Urinary bladder (tissue), 4 donors: ENCODE data around the gene CPNE7. TPM values are rescaled to one million over a fixed set of nuclear protein-coding genes. Genes with fewer than 3 reads are reported as not detected.
"Not testable (repeated sequence)": the region's sequence is repeated elsewhere in the genome, so short reads cannot be mapped to it uniquely, and the experiment has no call there.

ENCODE experiments used
- DNase-seq: peaks from one replicate; pipeline ENCODE4 v3.0.0-alpha.2; 2015; ENCODE audit errors: extremely low spot score
- H3K27ac ChIP-seq: one replicate; pipeline ENCODE4 v1.5.1; 2013; ENCODE audit warnings: low read depth, mild to moderate bottlenecking, moderate library complexity
- H3K36me3 ChIP-seq: one replicate; pipeline ENCODE4 v1.6.1; 2013; ENCODE audit warnings: mild to moderate bottlenecking, moderate library complexity; ENCODE audit not compliant: insufficient read depth
- H3K4me1 ChIP-seq: one replicate; pipeline ENCODE4 v1.6.1; 2013; ENCODE audit warnings: mild to moderate bottlenecking, moderate library complexity; ENCODE audit not compliant: insufficient read depth
- H3K4me3 ChIP-seq: one replicate; pipeline ENCODE4 v1.5.1; 2013; ENCODE audit warnings: low read depth, low read length
- WGBS: extraction: QIAGEN DNeasy Blood & Tissue Kit; methylation state at CpG from one replicate; pipeline ENCODE4 v1.1.7; 2013; 5-methylcytosine and 5-hydroxymethylcytosine counted together
- polyA plus RNA-seq: library from polyadenylated mRNA; stranded (reverse); fragments of 200-250 nt; gene quantifications from one replicate; pipeline ENCODE4 v1.2.3, GENCODE V29; 2013
- total RNA-seq: library from RNA; depleted of rRNA; stranded (reverse); fragments of >200 nt; gene quantifications from one replicate; pipeline ENCODE4 v1.2.3, GENCODE V29; 2014
- donor health status: healthy with polysubstance abuse.
- donor health status: healthy.

CPNE7 gene
- total and polyA plus RNA-seq, 2 donors: 1.8 TPM; not detected in 1

DNA sequence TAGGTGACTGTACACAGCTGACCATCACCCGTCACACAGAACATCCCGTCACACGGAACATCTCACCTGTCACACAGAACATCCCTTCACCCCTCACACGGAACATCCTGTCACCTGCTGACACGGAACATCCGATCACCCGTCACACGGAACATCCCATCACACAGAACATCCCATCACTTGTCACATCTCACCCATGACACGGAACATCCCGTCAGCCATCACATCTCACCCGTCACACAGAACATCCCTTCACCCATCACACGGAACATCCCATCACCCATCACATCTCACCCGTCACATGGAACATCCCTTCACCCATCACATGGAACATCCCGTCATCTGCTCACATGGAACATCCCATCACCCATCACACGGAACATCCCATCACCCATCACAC is 3.8 kb downstream of the CPNE7 start:
- no peaks in the 10 kb centered on the region for H3K36me3 ChIP-seq
- H3K4me3 ChIP-seq: no peak overlapping the region
- no peak for DNase-seq
- WGBS: 93% methylated on average over 15 of the region's 15 CpGs
- H3K4me1 ChIP-seq: peaks cover 3% of the 10 kb centered on the region
- no peak overlapping the region for H3K27ac ChIP-seq

DNA sequence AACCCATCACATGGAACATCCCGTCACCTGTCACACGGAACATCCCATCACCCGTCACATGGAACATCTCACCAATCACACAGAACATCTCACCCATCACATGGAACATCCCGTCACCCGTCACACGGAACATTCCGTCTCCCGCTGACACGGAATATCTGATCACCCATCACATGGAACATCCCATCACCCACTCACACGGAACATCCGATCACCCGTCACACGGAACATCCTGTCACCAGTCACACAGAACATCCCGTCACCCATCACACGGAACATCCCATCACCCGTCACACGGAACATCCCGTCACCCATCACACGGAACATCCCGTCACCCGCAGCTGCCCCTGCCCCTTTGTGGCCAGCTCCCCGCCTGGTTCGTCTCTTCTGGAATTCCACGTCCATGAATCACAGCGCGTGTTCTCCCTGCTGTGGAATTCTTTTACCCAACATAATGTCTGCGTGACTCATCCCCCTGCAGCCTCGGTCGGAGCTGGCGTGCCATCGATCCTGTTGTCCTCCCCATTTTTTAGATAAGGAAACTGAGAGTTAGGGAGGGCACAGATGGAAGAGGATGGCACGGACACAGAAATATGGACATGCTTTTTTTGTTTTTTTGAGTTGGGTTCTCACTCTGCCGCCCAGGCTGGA is 5.6 kb downstream of the CPNE7 start:
- WGBS: 88% methylated on average over 33 of the region's 33 CpGs

GRCh38 chr16:89581861-89582563 is 6.5 kb downstream of the CPNE7 start:
- DNase-seq: no peak
- no peaks in the 10 kb centered on the region for H3K4me1 ChIP-seq
- no peaks in the 10 kb centered on the region for H3K36me3 ChIP-seq
- no peak overlapping the region for H3K4me3 ChIP-seq
- 53% methylated on average over 15 of the region's 15 CpGs for WGBS
- H3K27ac ChIP-seq: no peak overlapping the region

More for the DNA sequence above, 5.6 kb downstream of the CPNE7 start:
- no peaks in the 10 kb centered on the region for H3K36me3 ChIP-seq
- H3K4me3 ChIP-seq: no peak overlapping the region
- H3K27ac ChIP-seq: no peak overlapping the region
- DNase-seq: no peak
- no peaks in the 10 kb centered on the region for H3K4me1 ChIP-seq

DNA sequence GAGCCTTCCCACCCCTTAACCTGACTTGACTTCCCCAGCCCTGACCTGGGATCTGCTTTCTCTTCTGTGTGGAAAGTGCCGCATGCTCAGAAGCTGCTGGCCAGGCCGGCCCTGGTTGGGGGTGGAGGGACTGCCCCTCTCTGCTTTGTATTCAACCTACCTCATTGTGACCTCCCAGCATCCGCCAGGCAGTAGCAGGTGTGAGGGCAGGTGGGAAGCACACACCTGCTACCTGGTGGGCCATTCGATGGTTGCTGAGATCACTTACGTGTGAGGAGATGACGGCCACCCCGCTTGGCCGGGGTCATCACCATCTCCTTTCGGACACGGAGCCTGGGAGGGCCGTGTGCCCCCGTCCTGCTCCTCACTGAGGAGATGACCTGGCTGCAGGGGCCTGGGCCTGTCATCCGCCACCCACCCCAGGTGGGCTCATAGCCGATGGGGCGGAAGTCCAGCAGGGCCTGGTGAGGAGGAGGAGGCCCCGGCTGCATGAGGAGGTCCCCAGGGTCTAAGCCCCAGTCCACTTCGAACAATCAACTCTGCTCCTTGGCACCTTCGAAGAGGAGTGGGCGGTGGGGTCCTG is 7.1 kb downstream of the CPNE7 start:
- Histone ChIP-seq H3K4me3 (no peak overlapping the region), H3K4me1 (no peaks in the 10 kb centered on the region), H3K36me3 (no peaks in the 10 kb centered on the region), H3K27ac (no peak overlapping the region)
- 92% methylated on average over 19 of the region's 19 CpGs for WGBS
- no peak for DNase-seq

DNA sequence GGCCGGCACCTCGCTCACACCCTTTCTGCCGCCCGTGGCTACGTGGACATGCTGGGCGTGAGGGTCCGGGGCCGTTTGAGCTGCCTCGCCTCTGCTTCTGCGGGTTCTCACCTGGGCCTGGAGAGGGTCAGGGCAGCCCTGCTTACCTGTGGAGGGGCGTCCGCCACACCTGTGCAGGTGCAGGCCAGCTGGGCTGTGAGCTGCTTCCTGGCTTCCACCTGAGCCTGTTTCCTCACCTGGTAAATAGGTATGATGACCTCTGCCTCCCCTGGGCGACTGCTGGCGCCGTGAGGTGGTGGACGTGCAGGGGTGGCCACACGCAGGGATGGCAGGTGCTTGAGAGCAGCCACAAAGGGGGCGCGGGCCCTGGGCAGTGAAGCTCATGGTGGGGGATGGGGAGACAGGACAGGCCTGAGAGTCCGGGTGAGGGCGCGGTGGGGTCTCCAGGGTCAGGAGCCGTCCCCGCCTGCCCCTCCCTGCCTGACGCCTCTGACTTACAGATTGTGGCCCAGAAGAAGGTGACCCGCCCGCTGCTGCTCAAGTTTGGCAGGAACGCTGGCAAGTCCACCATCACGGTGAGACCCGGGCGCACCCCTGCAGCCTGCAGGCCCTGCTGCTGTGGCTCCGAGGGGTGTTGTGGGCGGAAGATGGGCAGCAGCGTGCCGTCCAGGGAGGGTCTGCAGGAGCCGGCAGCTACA is 7.8 kb downstream of the CPNE7 start:
- H3K4me1 ChIP-seq: no peaks in the 10 kb centered on the region
- WGBS: 92% methylated on average over 36 of the region's 36 CpGs
- DNase-seq: no peak
- H3K27ac ChIP-seq: no peak overlapping the region
- H3K36me3 ChIP-seq: no peaks in the 10 kb centered on the region
- H3K4me3 ChIP-seq: no peak overlapping the region

DNA sequence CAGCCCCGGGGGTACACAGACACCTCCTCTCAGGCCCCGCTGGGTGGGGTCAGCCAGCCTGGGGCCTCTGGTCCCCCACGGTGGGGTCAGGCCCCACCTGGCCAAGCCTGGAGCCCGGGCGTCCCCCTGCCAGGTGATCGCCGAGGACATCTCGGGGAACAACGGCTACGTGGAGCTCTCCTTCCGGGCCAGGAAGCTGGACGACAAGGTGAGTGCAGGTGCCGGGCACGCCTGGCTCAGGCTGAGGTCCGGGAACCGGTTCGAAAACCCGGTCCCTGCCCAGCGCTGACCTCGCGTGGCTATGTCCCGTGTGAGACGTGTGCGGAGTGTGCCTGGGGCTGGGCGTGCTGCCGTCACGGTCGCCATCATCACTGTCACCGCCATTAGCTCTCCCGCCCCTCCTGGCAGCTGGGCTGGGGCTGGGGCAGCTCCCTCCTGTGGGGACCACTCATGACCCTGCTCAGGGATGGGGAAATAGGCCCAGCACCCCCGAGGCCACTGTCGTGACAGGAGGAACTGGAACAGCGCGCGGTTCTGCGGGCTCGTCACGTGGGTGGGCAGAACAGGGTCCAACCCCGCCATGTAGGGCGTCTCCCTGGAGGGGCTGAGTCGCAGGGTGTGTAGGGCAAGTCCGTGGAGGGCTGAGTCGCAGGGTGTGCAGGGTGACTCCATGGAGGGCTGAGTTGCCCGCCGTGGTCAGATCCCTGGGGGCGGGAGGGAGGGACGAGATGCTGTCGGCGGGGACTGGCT is 8.5 kb downstream of the CPNE7 start:
- DNase-seq: no peak
- no peak overlapping the region for H3K4me3 ChIP-seq
- no peaks in the 10 kb centered on the region for H3K4me1 ChIP-seq
- no peak overlapping the region for H3K27ac ChIP-seq
- WGBS: 90% methylated on average over 49 of the region's 49 CpGs
- H3K36me3 ChIP-seq: no peaks in the 10 kb centered on the region

DNA sequence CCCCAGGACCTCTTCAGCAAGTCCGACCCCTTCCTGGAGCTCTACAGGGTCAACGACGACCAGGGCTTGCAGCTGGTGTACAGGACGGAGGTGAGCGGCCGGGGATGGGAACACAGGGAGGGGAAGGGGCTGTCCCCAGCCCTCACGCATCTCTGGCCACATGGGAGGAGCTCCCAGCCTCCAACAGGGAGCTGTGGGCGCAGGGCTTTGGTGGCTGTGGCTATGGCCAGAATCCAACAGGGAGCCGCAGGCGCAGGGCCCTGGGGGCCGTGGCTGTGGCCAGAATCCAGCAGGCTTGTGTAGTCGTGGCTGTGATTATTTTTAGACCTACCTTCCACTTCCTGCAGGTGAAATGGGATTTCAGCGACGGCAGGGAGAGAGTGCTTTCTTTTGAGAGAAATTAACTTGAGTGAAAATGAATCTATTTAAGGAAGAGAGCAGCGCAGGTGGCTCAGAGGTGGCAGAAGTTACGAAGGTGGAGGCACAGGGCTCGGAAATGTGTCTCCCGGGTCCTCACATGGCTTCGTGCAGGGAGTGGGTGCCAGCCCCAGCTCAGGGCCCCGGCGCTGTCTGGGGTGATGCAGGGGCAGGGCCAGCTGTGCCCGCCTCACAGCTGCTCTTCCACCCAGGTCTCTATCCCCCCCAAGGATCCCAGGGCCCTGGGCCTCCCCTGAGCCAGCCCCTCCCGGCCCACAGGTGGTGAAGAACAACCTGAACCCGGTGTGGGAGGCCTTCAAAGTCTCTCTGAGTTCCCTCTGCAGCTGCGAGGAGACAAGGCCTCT is 9.4 kb downstream of the CPNE7 start:
- Histone ChIP-seq H3K4me1 (no peaks in the 10 kb centered on the region), H3K4me3 (no peak overlapping the region), H3K27ac (no peak overlapping the region), H3K36me3 (no peaks in the 10 kb centered on the region)
- 64% methylated on average over 25 of the region's 25 CpGs for WGBS
- no peak for DNase-seq

DNA sequence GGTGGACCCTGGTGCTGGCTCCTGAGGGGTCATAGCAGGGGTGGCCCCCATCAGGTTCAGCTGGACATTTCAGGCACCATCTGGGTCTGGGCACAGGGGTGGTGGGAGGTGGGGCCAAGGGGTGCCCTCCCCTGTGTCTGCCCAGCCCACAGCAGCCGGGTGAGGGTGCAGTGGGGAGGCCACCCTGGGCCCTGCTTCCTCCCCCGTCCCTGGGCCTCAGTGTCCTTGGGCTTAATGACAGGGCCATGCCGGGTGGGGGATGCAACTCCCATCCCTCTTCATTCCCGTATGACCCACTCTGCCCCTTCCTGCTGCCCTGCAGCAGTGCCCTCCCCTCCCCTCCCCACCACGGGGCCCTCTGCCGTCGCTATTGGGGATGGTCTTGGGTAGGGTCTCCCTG is 10.7 kb downstream of the CPNE7 start:
- no peak overlapping the region for H3K27ac ChIP-seq
- H3K4me3 ChIP-seq: no peak overlapping the region
- no peak for DNase-seq
- H3K4me1 ChIP-seq: no peaks in the 10 kb centered on the region
- WGBS: 68% methylated on average over 7 of the region's 7 CpGs
- H3K36me3 ChIP-seq: no peaks in the 10 kb centered on the region

- Histone ChIP-seq H3K36me3 (no peaks in the 10 kb centered on the region), H3K27ac (no peak overlapping the region), H3K4me3 (no peak overlapping the region), H3K4me1 (no peaks in the 10 kb centered on the region)
- 77% methylated on average over 24 of the region's 25 CpGs for WGBS
- no peak for DNase-seq
Observed at GRCh38 chr16:89586853-89587252, 11.3 kb downstream of the CPNE7 start.

DNA sequence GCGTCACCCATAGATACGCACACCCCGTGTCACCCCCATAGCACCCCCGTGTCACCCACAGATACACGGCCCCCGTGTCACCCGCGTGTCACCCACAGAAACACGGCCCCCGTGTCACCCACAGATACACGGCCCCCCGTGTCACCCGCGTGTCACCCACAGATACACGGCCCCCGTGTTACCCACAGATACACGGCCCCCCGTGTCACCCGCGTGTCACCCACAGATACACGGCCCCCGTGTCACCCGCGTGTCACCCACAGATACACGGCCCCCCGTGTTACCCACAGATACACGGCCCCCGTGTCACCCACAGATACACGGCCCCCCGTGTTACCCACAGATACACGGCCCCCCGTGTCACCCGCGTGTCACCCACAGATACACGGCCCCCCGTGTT is 12.1 kb downstream of the CPNE7 start:
- H3K4me1 ChIP-seq, H3K27ac ChIP-seq, H3K36me3 ChIP-seq, H3K4me3 ChIP-seq, DNase-seq: not testable (repeated sequence)
- WGBS: 96% methylated on average over 25 of the region's 36 CpGs

DNA sequence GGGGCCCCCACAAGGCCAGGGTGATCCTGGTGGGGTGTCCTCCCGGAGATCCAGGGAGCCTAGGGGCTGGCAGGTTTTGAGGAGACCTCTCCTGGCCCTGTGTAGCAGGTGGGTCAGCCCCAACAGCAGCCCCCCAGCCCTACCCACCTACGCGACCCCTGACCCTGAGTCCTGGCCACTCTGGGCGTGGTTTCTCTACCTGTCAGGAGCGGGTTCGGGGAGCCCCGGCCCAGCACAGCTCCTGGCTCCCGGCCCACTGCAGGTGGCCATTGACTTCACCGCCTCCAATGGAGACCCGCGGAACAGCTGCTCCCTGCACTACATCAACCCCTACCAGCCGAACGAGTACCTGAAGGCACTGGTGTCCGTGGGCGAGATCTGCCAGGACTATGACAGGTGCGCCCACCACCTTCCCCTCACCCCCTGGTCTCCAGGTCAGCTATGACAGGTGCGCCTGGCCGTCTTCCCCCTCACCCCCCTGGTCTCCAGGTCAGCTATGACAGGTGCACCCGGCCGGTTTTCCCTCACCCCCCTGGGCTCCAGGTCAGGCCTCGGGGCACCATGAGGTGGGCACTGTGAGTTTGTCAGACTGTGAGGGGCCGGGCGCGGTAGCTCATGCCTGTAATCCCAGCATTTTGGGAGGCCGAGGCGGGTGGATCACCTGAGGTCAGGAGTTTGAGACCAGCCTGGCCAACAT is 13.0 kb downstream of the CPNE7 start:
- Histone ChIP-seq H3K4me3 (no peak overlapping the region), H3K4me1 (no peaks in the 10 kb centered on the region), H3K27ac (no peak overlapping the region), H3K36me3 (no peaks in the 10 kb centered on the region)
- DNase-seq: no peak
- 93% methylated on average over 26 of the region's 26 CpGs for WGBS

- DNase-seq: no peak
- no peaks in the 10 kb centered on the region for H3K4me1 ChIP-seq
- no peak overlapping the region for H3K4me3 ChIP-seq
- 91% methylated on average over 21 of the region's 21 CpGs for WGBS
- no peaks in the 10 kb centered on the region for H3K36me3 ChIP-seq
- no peak overlapping the region for H3K27ac ChIP-seq
Observed at GRCh38 chr16:89589241-89589926, 13.8 kb downstream of the CPNE7 start.
